GM12891 (cell line): Measurements from ENCODE around the gene ATG16L2.
A peak's percentile ranks its signal among the peaks of the same experiment; 100 is the strongest.
"Not testable (repeated sequence)": the region's sequence is repeated elsewhere in the genome, so short reads cannot be mapped to it uniquely, and the experiment has no call there.

Source experiments
- DNase-seq: peaks from one replicate; pipeline ENCODE4 v3.0.0; 2011; ENCODE audit warnings: low spot score; ENCODE audit not compliant: insufficient read length
- FAIRE-seq: peaks from 2 replicates; lab custom pipeline; 2011; peaks lifted over from hg19 to GRCh38; lab: Jason Lieb, UNC
- PAX5 ChIP-seq: IDR thresholded peaks from 2 replicates; pipeline ENCODE4 v1.6.1; 2011; ENCODE audit warnings: low read length, moderate library complexity, mild to moderate bottlenecking; ENCODE audit not compliant: insufficient read depth, severe bottlenecking
- POLR2A ChIP-seq: IDR thresholded peaks from 2 replicates; pipeline ENCODE4 v1.6.1; 2011; ENCODE audit warnings: low read depth, low read length, control low read depth
- POLR2AphosphoS5 ChIP-seq: IDR thresholded peaks from 2 replicates; pipeline ENCODE4 v1.6.1; 2011; ENCODE audit warnings: low read depth, low read length, control low read depth
- POU2F2 ChIP-seq: IDR thresholded peaks from 2 replicates; pipeline ENCODE4 v1.6.1; 2011; ENCODE audit warnings: low read depth, mild to moderate bottlenecking, control low read depth, low read length, moderate library complexity
- SPI1 ChIP-seq: IDR thresholded peaks from 2 replicates; pipeline ENCODE4 v1.6.1; 2011; ENCODE audit warnings: low read depth, low read length, control low read depth
- TAF1 ChIP-seq: IDR thresholded peaks from 2 replicates; pipeline ENCODE4 v1.6.1; 2011; ENCODE audit warnings: low read depth, low read length, control low read depth

Gene ATG16L2

DNA sequence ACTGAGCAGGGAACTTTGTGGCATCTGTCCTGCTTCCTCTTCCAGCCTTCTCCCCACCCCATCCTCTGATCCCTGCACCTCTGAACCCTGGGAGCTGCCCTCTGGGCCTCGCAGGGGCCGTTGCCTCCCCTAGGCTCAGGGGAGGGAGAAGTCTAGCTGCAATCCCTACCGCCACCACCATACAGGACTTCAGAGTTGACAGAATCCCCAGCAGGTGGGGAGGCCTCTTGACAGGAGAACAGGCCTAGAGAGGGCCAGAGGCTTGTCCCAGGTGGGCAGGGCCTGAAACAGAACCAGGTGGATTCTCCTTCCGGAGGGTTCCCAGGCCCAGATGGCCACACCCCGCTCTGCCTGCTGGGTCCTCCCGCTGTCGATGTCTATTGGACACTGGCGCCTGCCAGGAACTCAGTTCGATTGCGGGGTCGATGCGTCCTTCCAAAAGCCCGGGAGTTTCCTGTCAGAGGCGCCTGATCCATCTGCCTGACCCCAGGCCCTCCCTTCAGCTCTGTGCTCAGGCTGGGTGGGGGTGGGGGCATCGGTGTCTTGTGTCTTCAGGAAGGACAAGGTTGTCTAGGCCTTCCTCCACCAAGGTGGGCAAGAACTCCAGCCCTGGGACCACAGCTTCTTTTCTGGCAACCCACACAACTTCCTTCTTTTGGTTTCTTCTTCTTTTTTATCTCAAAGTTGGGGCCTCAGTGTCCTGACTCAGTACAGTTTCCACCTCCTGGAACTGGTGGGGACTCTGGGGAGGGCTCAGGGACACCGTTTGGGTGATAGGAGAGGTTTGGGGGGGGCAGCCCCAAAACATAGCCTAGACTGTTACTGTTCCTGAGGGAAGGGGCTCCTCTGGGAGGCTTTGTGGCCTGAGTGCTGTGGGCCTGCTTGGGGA, 26.8 kb upstream of the ATG16L2 start:
- DNase-seq (peak; percentile 84), FAIRE-seq (peak; percentile 66)
- TF ChIP-seq TAF1 (no peak), SPI1 (peak; percentile 14; the same call in 1 of the 2 replicates)

- FAIRE-seq, result peak; percentile 51
- no peak for DNase-seq
- no peak for TF ChIP-seq TAF1
- TF ChIP-seq PAX5, result no peak
- TF ChIP-seq POLR2AphosphoS5, result no peak
- no peak for TF ChIP-seq POU2F2
- TF ChIP-seq POLR2A, result no peak
- TF ChIP-seq SPI1, result no peak
Measured at GRCh38 chr11:72788241-72788640, 26.0 kb upstream of the ATG16L2 start.

DNA sequence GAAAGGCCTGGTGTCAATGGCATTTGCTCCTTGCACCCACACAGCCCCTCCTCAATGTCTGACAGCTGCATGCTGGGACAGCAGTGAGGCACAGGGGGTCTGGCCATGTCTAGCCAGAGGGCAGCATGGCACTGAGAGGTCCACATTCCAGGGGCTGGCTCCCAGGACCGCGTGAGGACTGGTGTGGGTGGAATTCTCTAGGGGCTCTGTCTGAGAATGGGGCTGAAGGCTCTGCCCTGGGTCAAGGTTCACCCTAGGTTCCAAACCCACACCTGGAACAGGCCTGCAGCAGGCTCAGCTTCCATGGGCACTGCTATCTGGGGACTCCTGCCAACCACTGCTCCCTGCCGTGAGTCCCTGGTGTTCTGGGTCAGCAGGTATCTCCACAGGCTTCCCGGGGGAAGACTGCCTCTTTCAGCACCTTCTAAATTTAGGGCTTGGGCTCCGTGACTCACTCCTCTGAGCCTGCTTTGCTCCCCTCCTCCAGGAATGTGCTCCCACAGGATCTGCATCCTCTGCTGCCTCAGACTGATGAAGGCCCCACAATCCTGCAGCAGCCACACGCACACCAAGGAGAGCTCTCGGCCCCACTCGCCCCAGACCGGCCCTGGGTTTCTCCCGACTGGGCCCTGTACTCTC, 24.6 kb upstream of the ATG16L2 start:
- no peak for FAIRE-seq
- no peak for DNase-seq
- TF ChIP-seq SPI1, result no peak
- TF ChIP-seq POLR2A, result no peak
- no peak for TF ChIP-seq POU2F2
- no peak for TF ChIP-seq TAF1
- TF ChIP-seq POLR2AphosphoS5, result no peak
- TF ChIP-seq PAX5, result no peak

DNA sequence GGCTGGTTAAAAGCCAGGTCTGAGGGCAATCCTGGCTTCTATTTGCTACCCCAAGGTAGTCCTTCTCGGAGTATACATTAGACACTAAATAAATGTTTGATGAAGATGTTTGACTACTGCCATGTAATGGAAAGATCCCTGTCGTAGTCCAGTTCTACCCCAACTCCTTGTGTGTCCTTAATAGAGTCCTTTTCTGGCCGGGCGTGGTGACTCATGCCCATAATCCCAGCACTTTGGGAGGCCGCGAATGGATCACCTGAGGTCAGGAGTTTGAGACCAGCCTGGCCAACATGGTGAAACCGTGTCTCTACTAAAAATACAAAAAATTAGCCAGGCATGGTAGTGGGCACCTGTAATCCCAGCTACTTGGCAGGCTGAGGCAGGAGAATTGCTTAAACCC, 23.0 kb upstream of the ATG16L2 start:
- not testable (repeated sequence) for FAIRE-seq, DNase-seq

DNA sequence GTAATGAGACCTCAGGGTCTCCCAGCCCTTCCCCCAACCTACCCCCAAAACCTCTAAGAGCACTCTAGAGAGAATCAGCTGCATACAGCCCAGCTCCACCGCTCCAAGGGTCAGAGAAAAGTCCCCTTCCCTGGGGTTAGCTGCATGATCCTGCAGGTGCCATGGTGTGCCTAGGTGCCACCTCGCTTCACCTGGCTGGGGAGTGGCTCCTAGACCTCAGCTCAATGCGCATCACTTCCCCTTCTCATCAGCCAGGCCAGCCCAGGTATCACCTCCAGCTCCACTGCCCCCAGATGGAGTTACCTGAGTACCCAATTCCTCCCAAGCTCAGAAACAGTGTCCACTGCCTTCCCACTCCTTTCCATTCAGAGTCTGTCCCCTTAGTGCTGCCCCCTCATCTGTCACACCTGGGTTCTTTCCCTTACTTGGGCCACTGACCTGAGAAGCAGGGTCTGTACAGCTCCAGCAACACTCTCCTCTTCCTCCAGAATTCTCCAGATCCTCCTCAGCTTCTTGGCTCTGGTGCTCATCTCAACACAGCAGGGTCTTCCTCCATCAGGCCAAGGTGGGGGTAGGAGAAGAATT, 21.7 kb upstream of the ATG16L2 start:
- DNase-seq (no peak), FAIRE-seq (peak; percentile 35)
- TF ChIP-seq PAX5, result no peak
- TF ChIP-seq POU2F2, result no peak
- 0 out of 2 replicates have a peak, but pooled peaks have one; percentile 4 for TF ChIP-seq SPI1
- no peak for TF ChIP-seq POLR2A
- TF ChIP-seq POLR2AphosphoS5, result no peak

- no peak for FAIRE-seq
- TF ChIP-seq POLR2AphosphoS5, result no peak
- no peak for TF ChIP-seq TAF1
- 0 out of 2 replicates have a peak, but pooled peaks have one; percentile 23 for TF ChIP-seq SPI1
- TF ChIP-seq PAX5, result no peak
- no peak for TF ChIP-seq POU2F2
- no peak for TF ChIP-seq POLR2A
- DNase-seq, result peak; percentile 2
Measured at GRCh38 chr11:72793076-72793424, 21.2 kb upstream of the ATG16L2 start.

DNA sequence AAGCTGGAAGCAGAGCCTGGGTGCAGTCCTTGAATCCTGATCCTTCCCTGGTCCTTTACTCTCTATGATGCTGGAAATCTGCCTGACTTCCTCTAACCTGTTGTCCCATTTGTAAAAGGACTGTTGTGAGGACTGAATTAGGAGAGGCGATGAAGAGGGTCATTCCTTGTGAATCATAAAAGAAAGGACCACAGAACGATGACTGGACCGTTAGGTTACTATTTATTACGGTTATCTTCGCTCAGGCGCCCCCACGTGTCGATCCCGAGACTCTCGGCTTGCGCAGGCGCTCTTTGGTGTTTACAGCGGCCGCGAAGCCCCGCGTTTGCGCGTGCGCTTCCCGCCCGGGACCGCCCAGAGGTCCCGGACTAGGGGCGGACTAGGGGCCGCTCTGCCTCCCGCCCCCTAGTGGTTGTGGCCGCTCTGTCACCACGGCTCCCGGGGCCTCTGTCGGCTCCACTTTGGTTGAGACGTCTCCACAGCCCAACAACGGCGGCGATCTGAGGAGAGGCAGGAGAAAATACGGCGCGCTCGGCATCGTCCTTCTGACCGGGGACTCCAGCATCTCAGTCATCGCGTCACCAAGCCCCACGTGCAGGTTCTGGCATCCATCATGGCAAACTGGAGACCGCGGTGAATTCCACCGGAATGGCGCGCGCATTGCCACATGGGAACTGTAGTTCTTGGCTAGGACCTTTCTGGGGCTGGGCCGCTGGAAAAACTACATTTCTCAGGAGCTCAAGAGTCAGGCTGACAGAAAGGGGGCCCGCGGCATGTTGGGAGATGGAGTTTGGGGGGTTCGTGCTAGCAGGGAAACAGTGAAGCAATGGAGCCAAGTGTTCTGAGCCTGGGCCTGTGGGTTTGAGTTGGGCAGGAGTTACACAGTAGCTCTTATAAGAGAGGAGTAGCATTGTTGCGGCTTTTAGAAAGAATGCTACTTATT, 20.5 kb upstream of the ATG16L2 start, which contains the start of gene STARD10:
Gene STARD10, minus strand, starts transcription at position 623 of the 943 bp plus-strand sequence. CDS start 12,866 bp downstream, outside the sequence.
- DNase-seq (peak; percentile 96), FAIRE-seq (peak; percentile 93)
- TF ChIP-seq TAF1 (peak; percentile 77), POLR2AphosphoS5 (peak; percentile 81), POU2F2 (no peak), SPI1 (no peak), POLR2A (peak; percentile 68; the same call in 1 of the 2 replicates)

- no peak for DNase-seq
- TF ChIP-seq PAX5 (no peak), POLR2AphosphoS5 (no peak), POU2F2 (no peak), TAF1 (no peak), POLR2A (no peak), SPI1 (no peak)
- no peak for FAIRE-seq
Measured at GRCh38 chr11:72798361-72798760, 15.8 kb upstream of the ATG16L2 start.

GRCh38 chr11:72799441-72799840, 14.8 kb upstream of the ATG16L2 start:
- no peak for DNase-seq
- TF ChIP-seq TAF1 (no peak), PAX5 (no peak), POLR2AphosphoS5 (no peak), POLR2A (no peak), POU2F2 (no peak), SPI1 (no peak)
- no peak for FAIRE-seq
